ENCODE data around the gene SFMBT1.

Gene SFMBT1

GRCh38 chr3:52890735-52891134, 155.1 kb downstream of the SFMBT1 start:
- peak; percentile 18 to 47 for DNase-seq (ENCODE audit: extremely low read depth in 1 of 2, low read depth in 1 of 2)

GRCh38 chr3:52889901-52890300, 156.0 kb downstream of the SFMBT1 start:
- no peak for DNase-seq (ENCODE audit: extremely low read depth in 1 of 2, low read depth in 1 of 2)

- no peak for DNase-seq (ENCODE audit: extremely low read depth in 1 of 2, low read depth in 1 of 2)
These were observed 158.7 kb downstream of the SFMBT1 start for GRCh38 chr3:52887166-52887565.

- no peak for DNase-seq (ENCODE audit: extremely low read depth in 1 of 2, low read depth in 1 of 2)
These were observed 159.7 kb downstream of the SFMBT1 start for GRCh38 chr3:52886049-52886730.

- no peak for DNase-seq (ENCODE audit: extremely low read depth in 1 of 2, low read depth in 1 of 2)
These were observed 163.5 kb downstream of the SFMBT1 start for GRCh38 chr3:52882377-52882776.

- no peak for DNase-seq (ENCODE audit: extremely low read depth in 1 of 2, low read depth in 1 of 2)
These were observed 164.0 kb downstream of the SFMBT1 start for GRCh38 chr3:52881871-52882270.

GRCh38 chr3:52880474-52880873, 165.4 kb downstream of the SFMBT1 start:
- no peak for DNase-seq (ENCODE audit: extremely low read depth in 1 of 2, low read depth in 1 of 2)

- DNase-seq (ENCODE audit: extremely low read depth in 1 of 2, low read depth in 1 of 2) = no peak
These were observed 165.8 kb downstream of the SFMBT1 start for GRCh38 chr3:52880047-52880446.

GRCh38 chr3:52879581-52879980, 166.3 kb downstream of the SFMBT1 start:
- no peak for DNase-seq (ENCODE audit: extremely low read depth in 1 of 2, low read depth in 1 of 2)

- DNase-seq (ENCODE audit: extremely low read depth in 1 of 2, low read depth in 1 of 2) = no peak
These were observed 166.8 kb downstream of the SFMBT1 start for GRCh38 chr3:52879090-52879489.

- no peak for DNase-seq (ENCODE audit: extremely low read depth in 1 of 2, low read depth in 1 of 2)
These were observed 168.8 kb downstream of the SFMBT1 start for GRCh38 chr3:52877085-52877484.

- DNase-seq (ENCODE audit: extremely low read depth in 1 of 2, low read depth in 1 of 2) = no peak
These were observed 170.8 kb downstream of the SFMBT1 start for GRCh38 chr3:52874864-52875587.

- no peak for DNase-seq (ENCODE audit: extremely low read depth in 1 of 2, low read depth in 1 of 2)
These were observed 171.6 kb downstream of the SFMBT1 start for GRCh38 chr3:52874160-52874701.

- no peak for DNase-seq (ENCODE audit: extremely low read depth in 1 of 2, low read depth in 1 of 2)
These were observed 172.3 kb downstream of the SFMBT1 start for GRCh38 chr3:52873433-52874159.

GRCh38 chr3:52872245-52872644, 173.6 kb downstream of the SFMBT1 start:
- no peak for DNase-seq (ENCODE audit: extremely low read depth in 1 of 2, low read depth in 1 of 2)

GRCh38 chr3:52871761-52872160, 174.1 kb downstream of the SFMBT1 start:
- no peak for DNase-seq (ENCODE audit: extremely low read depth in 1 of 2, low read depth in 1 of 2)

- DNase-seq (ENCODE audit: extremely low read depth in 1 of 2, low read depth in 1 of 2) = no peak
These were observed 175.4 kb downstream of the SFMBT1 start for GRCh38 chr3:52870471-52870870.

GRCh38 chr3:52866427-52866826, 179.4 kb downstream of the SFMBT1 start:
- no peak for DNase-seq (ENCODE audit: extremely low read depth in 1 of 2, low read depth in 1 of 2)

GRCh38 chr3:52865994-52866393, 179.9 kb downstream of the SFMBT1 start:
- no peak for DNase-seq (ENCODE audit: extremely low read depth in 1 of 2, low read depth in 1 of 2)

- DNase-seq (ENCODE audit: extremely low read depth in 1 of 2, low read depth in 1 of 2) = no peak
These were observed 185.5 kb downstream of the SFMBT1 start for GRCh38 chr3:52860424-52860768.

- DNase-seq (ENCODE audit: extremely low read depth in 1 of 2, low read depth in 1 of 2) = no peak
These were observed 186.0 kb downstream of the SFMBT1 start for GRCh38 chr3:52859686-52860423.

Measured in stimulated activated CD8-positive, alpha-beta memory T cell treated with anti-CD3 and anti-CD28 coated beads, Interleukin-7, amount 100 ng/mL, for 48 hours (primary cell).